K562 (cell line): ENCODE measurements around the gene SIGLEC14. TPM values are rescaled to one million over a fixed set of nuclear protein-coding genes. Genes with fewer than 3 reads are reported as not detected.

ENCODE experiments used
- CHAMP1 ChIP-seq: fragments of 450-650 bp; IDR thresholded peaks from 2 replicates; pipeline ENCODE4 v1.6.1; 2016; ENCODE audit warnings: mild to moderate bottlenecking
- CXXC5 ChIP-seq: fragments of 250-450 bp; sonication (Bioruptor Pico); IDR thresholded peaks from 2 replicates; pipeline ENCODE4 v1.8.0; 2022; ENCODE audit warnings: inconsistent platforms, mild to moderate bottlenecking, moderate library complexity
- DPF2 ChIP-seq: fragments of 450-650 bp; IDR thresholded peaks from 2 replicates; pipeline ENCODE4 v1.6.1; 2016
- ELF1 ChIP-seq: fragments of 200-800 bp; sonication (Bioruptor generic); IDR thresholded peaks from 2 replicates; pipeline ENCODE4 v1.6.1; 2016; ENCODE audit warnings: missing genetic modification characterization, missing compliant biosample characterization
- FOXA1 ChIP-seq: fragments of 450-650 bp; IDR thresholded peaks from 2 replicates; pipeline ENCODE4 v1.6.1; 2016; ENCODE audit warnings: mild to moderate bottlenecking, borderline replicate concordance
- GATAD2B ChIP-seq: fragments of 450-650 bp; IDR thresholded peaks from 2 replicates; pipeline ENCODE4 v1.6.1; 2017; ENCODE audit warnings: mild to moderate bottlenecking, borderline replicate concordance
- HBP1 ChIP-seq: fragments of 450-650 bp; formaldehyde crosslinking; IDR thresholded peaks from 2 replicates; pipeline ENCODE4 v1.4.0; 2022; ENCODE audit warnings: missing genetic modification characterization
- KLF6 ChIP-seq: fragments of 250-450 bp; sonication (Bioruptor Pico); IDR thresholded peaks from 2 replicates; pipeline ENCODE4 v1.4.0; 2020; ENCODE audit warnings: mild to moderate bottlenecking, moderate library complexity, borderline replicate concordance
- MLLT1 ChIP-seq, 2 experiments: fragments of 450-650 bp; IDR thresholded peaks; 2 replicates each; pipeline ENCODE4 v1.6.1; 2016
- NR3C1 ChIP-seq: sonication (generic); formaldehyde crosslinking; IDR thresholded peaks from 2 replicates; pipeline ENCODE4 v1.8.1; 2022; ENCODE audit warnings: missing genetic modification reagents
- PRPF4 ChIP-seq: fragments of 200-400 bp; formaldehyde crosslinking; IDR thresholded peaks from one replicate; pipeline ENCODE4 v1.6.1; 2017; ENCODE audit warnings: low read length, low read depth, mild to moderate bottlenecking; ENCODE audit not compliant: insufficient read depth, poor library complexity, severe bottlenecking
- RUNX1 ChIP-seq: sonication (generic); IDR thresholded peaks from 2 replicates; pipeline ENCODE4 v1.6.1; 2016; ENCODE audit warnings: antibody characterized with exemption, low read depth
- STAT5A ChIP-seq: IDR thresholded peaks from 2 replicates; pipeline ENCODE4 v1.6.1; 2012; ENCODE audit warnings: low read length, inconsistent platforms, borderline replicate concordance
- TCFL5 ChIP-seq: fragments of 250-450 bp; sonication (Bioruptor Pico); conservative IDR thresholded peaks from 2 replicates; pipeline ENCODE4 v1.6.1; 2021; ENCODE audit warnings: mild to moderate bottlenecking, moderate library complexity, matching md5 sums
- U2AF1 ChIP-seq: fragments of 200-400 bp; formaldehyde crosslinking; optimal IDR thresholded peaks from 2 replicates; pipeline ENCODE3; 2017; ENCODE audit warnings: mild to moderate bottlenecking, low read depth, low read length, moderate library complexity
- YY1 ChIP-seq, 3 experiments: IDR thresholded peaks; 2 replicates each; pipeline ENCODE4 v1.6.1; 2011; ENCODE audit warnings: low read length in 2 of 3, mild to moderate bottlenecking in 2 of 3, moderate library complexity in 2 of 3, borderline replicate concordance in 1 of 3, control low read depth in 1 of 3, low read depth in 1 of 3; ENCODE audit not compliant: insufficient read depth in 3 of 3, insufficient replicate concordance in 2 of 3, control insufficient read depth in 1 of 3, insufficient read length in 1 of 3; ENCODE audit errors: extremely low read depth in 1 of 3
- ZBTB2 ChIP-seq: fragments of 450-650 bp; IDR thresholded peaks from 2 replicates; pipeline ENCODE4 v1.6.1; 2016; ENCODE audit warnings: antibody characterized with exemption
- ZNF143 ChIP-seq: sonication (generic); formaldehyde crosslinking; IDR thresholded peaks from 2 replicates; pipeline ENCODE4 v1.9.0; 2022; ENCODE audit warnings: mild to moderate bottlenecking, missing genetic modification reagents
- ZNF586 ChIP-seq: fragments of 450-650 bp; formaldehyde crosslinking; conservative IDR thresholded peaks from 2 replicates; pipeline ENCODE4 v1.4.0; 2020; ENCODE audit warnings: mild to moderate bottlenecking, moderate library complexity
- ZNF785 ChIP-seq: fragments of 250-450 bp; sonication (Bioruptor Pico); IDR thresholded peaks from 2 replicates; pipeline ENCODE4 v1.4.0; 2020; ENCODE audit warnings: mild to moderate bottlenecking
- polyA plus RNA-seq, 8 experiments: library from polyadenylated mRNA; depleted of rRNA in 4 of 8; stranded (reverse) in 5 of 8; unstranded in 3 of 8; fragments of >200 nt; fragmentation: Nextera tagmentation in 2 of 8; fragmentation: Illumina TruSeq in 1 of 8; extraction: Ambion mirVana in 2 of 8; extraction: Trizol in 1 of 8; gene quantifications; 2 replicates each; pipeline versions ENCODE4 v1.2.1 to v1.2.3, GENCODE V29; 2011 to 2014; ENCODE audit warnings: inconsistent platforms in 1 of 8, missing spikeins in 1 of 8
- total RNA-seq, 7 experiments: library from RNA; depleted of rRNA in 6 of 7; stranded (reverse); fragments of >200 nt in 6 of 7; fragmentation: Illumina TruSeq in 2 of 7; extraction: Trizol in 2 of 7; gene quantifications; 2 replicates each; pipeline versions ENCODE4 v1.2.1 to v1.2.3, GENCODE V29; 2011 to 2021; ENCODE audit warnings: low replicate concordance in 1 of 7

SIGLEC14 gene
- total and polyA plus RNA-seq, 9 of the 15 experiments (the other 6 are each of a cell fraction or from before 2014, with no cell fraction given), result not detected

GRCh38 chr19:51593969-51594773 lies 52.5 kb downstream of the SIGLEC14 start (continued):
- TF ChIP-seq CHAMP1, result no peak
- TF ChIP-seq ZBTB2, result peak; percentile 98
- no peak for TF ChIP-seq U2AF1
- no peak for TF ChIP-seq GATAD2B
- peak; percentile 99 for TF ChIP-seq ZNF143 (CRISPR knock-in tag)
- no peak for TF ChIP-seq RUNX1
- no peak for TF ChIP-seq DPF2
- no peak for TF ChIP-seq TCFL5 (CRISPR knock-in tag)
- TF ChIP-seq YY1 (IDR thresholded peaks at IDR 0.05; ENCODE audit: borderline replicate concordance in 1 of 3, control insufficient read depth in 1 of 3, extremely low read depth in 1 of 3, insufficient read depth in 3 of 3, insufficient read length in 1 of 3, insufficient replicate concordance in 2 of 3, low read depth in 1 of 3, low read length in 2 of 3), result peak in 2 of 3 experiments; percentile 52 to 56
- peak; percentile 51; the same call in 1 of the 2 replicates for TF ChIP-seq ELF1 (tag)
- TF ChIP-seq ZNF785 (CRISPR knock-in tag), result no peak
- no peak for TF ChIP-seq PRPF4
- TF ChIP-seq MLLT1 (IDR thresholded peaks at IDR 0.05), result 0 out of 4 replicates have a peak, but pooled peaks of 1 of the 2 experiments have one; percentile 34
- TF ChIP-seq STAT5A, result no peak
- TF ChIP-seq NR3C1 (CRISPR knock-in tag), result no peak
- no peak for TF ChIP-seq FOXA1
- TF ChIP-seq HBP1 (CRISPR knock-in tag), result no peak
- TF ChIP-seq CXXC5 (CRISPR knock-in tag), result peak; percentile 96
- TF ChIP-seq KLF6 (CRISPR knock-in tag), result no peak
- TF ChIP-seq ZNF586 (CRISPR knock-in tag), result no peak
